ENCODE data around the gene CDK16. TPM values are rescaled to one million over a fixed set of nuclear protein-coding genes. Genes with fewer than 3 reads are reported as not detected.

CDK16 gene
- total and polyA plus RNA-seq, 2 of the 4 experiments (the other 2 are of a cell fraction), result 85.3 to 106 TPM

- BruUV-seq (replicated peaks), result no TSS peak
- H3K4me3 ChIP-seq (ENCODE audit: insufficient read depth, low read depth, low read length), result no peak overlapping the region
- in situ Hi-C loops (cut with MboI; ENCODE audit: low sequenced_read_pairs), result loop anchor here (25.0 kb wide), 1 partner anchor 426 kb away; the partner anchor contains the start of gene CFP
- TF ChIP-seq POLR2A (IDR thresholded peaks at IDR 0.05; ENCODE audit: low read depth, low read length), result no peak
- TF ChIP-seq NFE2L2 (IDR thresholded peaks at IDR 0.05; ENCODE audit: low read depth, low read length), result no peak
- no peak for TF ChIP-seq BHLHE40 (IDR thresholded peaks at IDR 0.05; ENCODE audit: low read depth, low read length)
- TF ChIP-seq RCOR1 (IDR thresholded peaks at IDR 0.05; ENCODE audit: insufficient replicate concordance, low read length), result no peak
- TF ChIP-seq SMC3 (IDR thresholded peaks at IDR 0.05; ENCODE audit: low read depth, low read length), result no peak
- no peak for TF ChIP-seq MAFK (IDR thresholded peaks at IDR 0.05; ENCODE audit: low read depth, low read length)
- TF ChIP-seq RAD21 (IDR thresholded peaks at IDR 0.05; ENCODE audit: low read length), result no peak
- no peak for TF ChIP-seq FOS (IDR thresholded peaks at IDR 0.05; ENCODE audit: low read depth, low read length)
- TF ChIP-seq RFX5 (IDR thresholded peaks at IDR 0.05; ENCODE audit: low read depth, low read length), result no peak
- TF ChIP-seq MXI1 (IDR thresholded peaks at IDR 0.05; ENCODE audit: borderline replicate concordance, low read depth, low read length), result no peak
- no peak for TF ChIP-seq MAZ (IDR thresholded peaks at IDR 0.05; ENCODE audit: borderline replicate concordance, low read depth, low read length)
- TF ChIP-seq CHD1 (IDR thresholded peaks at IDR 0.05; ENCODE audit: low read depth, low read length), result no peak
- no peak for TF ChIP-seq CTCF (conservative IDR thresholded peaks at IDR 0.05; ENCODE audit: low read depth, low read length)
- no peak for TF ChIP-seq CEBPB (IDR thresholded peaks at IDR 0.05; ENCODE audit: low read depth, low read length)
- TF ChIP-seq, protein P1, sequence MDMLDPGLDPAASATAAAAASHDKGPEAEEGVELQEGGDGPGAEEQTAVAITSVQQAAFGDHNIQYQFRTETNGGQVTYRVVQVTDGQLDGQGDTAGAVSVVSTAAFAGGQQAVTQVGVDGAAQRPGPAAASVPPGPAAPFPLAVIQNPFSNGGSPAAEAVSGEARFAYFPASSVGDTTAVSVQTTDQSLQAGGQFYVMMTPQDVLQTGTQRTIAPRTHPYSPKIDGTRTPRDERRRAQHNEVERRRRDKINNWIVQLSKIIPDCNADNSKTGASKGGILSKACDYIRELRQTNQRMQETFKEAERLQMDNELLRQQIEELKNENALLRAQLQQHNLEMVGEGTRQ (IDR thresholded peaks at IDR 0.05; ENCODE audit: low read depth, low read length), result no peak
Observed at GRCh38 chrX:47210661-47211425, 7.6 kb upstream of the CDK16 start.

More at GRCh38 chrX:47210661-47211425, 7.6 kb upstream of the CDK16 start:
- H2BK15ac ChIP-seq (ENCODE audit: low read depth, low read length), result no peak overlapping the region
- H2AK9ac ChIP-seq (replicated peaks; ENCODE audit: low read depth, low read length, poor library complexity), result no peak overlapping the region
- CTCF ChIA-PET, result no interaction called here
- peaks cover 60% of the 10 kb centered on the region for H4K20me1 ChIP-seq (ENCODE audit: insufficient read depth, low read length)
- H3K23ac ChIP-seq (ENCODE audit: low read depth, low read length), result no peak overlapping the region
- H3K18ac ChIP-seq (ENCODE audit: low read depth, low read length), result no peak overlapping the region
- H4K91ac ChIP-seq (ENCODE audit: insufficient read depth, low read depth, low read length), result no peak overlapping the region
- H2BK5ac ChIP-seq (ENCODE audit: low read depth, low read length, poor library complexity, severe bottlenecking), result no peak overlapping the region
- intact Hi-C loops (cut with micrococcal nuclease), result no loop called here
- WGBS, 2 experiments (ENCODE audit: extremely low coverage in 2 of 2, insufficient read length in 1 of 2), result no CpG with 5 or more reads among the region's 15 CpGs
- no peak overlapping the region for H3K9ac ChIP-seq (ENCODE audit: low read depth, low read length)
- no peak overlapping the region for H3K4me2 ChIP-seq (ENCODE audit: low read depth, low read length)
- H3K79me1 ChIP-seq (ENCODE audit: low read depth in 1 of 2, low read length in 2 of 2), result peaks cover 0 to 25% of the 10 kb centered on the region in 2 experiments; a peak in 3 of 4 replicates
- H3K9me1 ChIP-seq (ENCODE audit: insufficient read depth, low read length), result no peaks in the 10 kb centered on the region; the same call in 1 of the 2 replicates
- H4K8ac ChIP-seq (ENCODE audit: low read depth in 2 of 2, low read length in 2 of 2), result no peak overlapping the region
- H4K5ac ChIP-seq (ENCODE audit: low read depth, low read length), result no peak overlapping the region
- no peak overlapping the region for H3K4ac ChIP-seq (ENCODE audit: low read depth, low read length)
- H2BK120ac ChIP-seq (ENCODE audit: low read depth, low read length), result no peak overlapping the region
- DNase-seq, result no peak
- H3K14ac ChIP-seq (replicated peaks; ENCODE audit: low read depth, low read length), result no peak overlapping the region
- H2BK20ac ChIP-seq (ENCODE audit: low read depth, low read length), result no peak overlapping the region
- H2AFZ ChIP-seq (replicated peaks; ENCODE audit: low read length, poor library complexity), result no peak overlapping the region
- no peak overlapping the region for H2AK5ac ChIP-seq (ENCODE audit: low read depth, low read length)
- H3K4me1 ChIP-seq (ENCODE audit: control insufficient read depth, insufficient read depth, low read length), result no peaks in the 10 kb centered on the region
- ATAC-seq (ENCODE audit: low read depth), result no peak
- POLR2A ChIA-PET (ENCODE audit: unreplicated experiment), result no interaction called here
- no peak overlapping the region for H3K27ac ChIP-seq (ENCODE audit: insufficient read depth, low read length)
- no peak overlapping the region for H3K56ac ChIP-seq (ENCODE audit: extremely low read depth, insufficient read depth, low read length)
- no peaks in the 10 kb centered on the region for H3K9me3 ChIP-seq (ENCODE audit: control insufficient read depth, insufficient read depth, low read length)
- H3K27me3 ChIP-seq (ENCODE audit: control insufficient read depth, insufficient read depth, low read length), result no peaks in the 10 kb centered on the region; the same call in 1 of the 2 replicates
- peaks cover 79% of the 10 kb centered on the region for H3K36me3 ChIP-seq (ENCODE audit: control insufficient read depth, insufficient read depth, low read length)
- dilution Hi-C loops (cut with HindIII; ENCODE audit: low sequenced_read_pairs, unreplicated experiment), result no loop called here
